Glomerular endothelial cell (primary cell): ENCODE results near the gene NAIF1. TPM values are rescaled to one million over a fixed set of nuclear protein-coding genes. Genes with fewer than 3 reads are reported as not detected.

ENCODE experiments used
- DNase-seq: peaks from one replicate; pipeline ENCODE4 v3.0.0-alpha.2; 2011; ENCODE audit warnings: low read depth, low spot score; ENCODE audit errors: extremely low read depth
- total RNA-seq: library from RNA; depleted of rRNA; stranded (reverse); fragments of >200 nt; gene quantifications from 2 replicates; pipeline ENCODE4 v1.2.3, GENCODE V29; 2015

NAIF1 gene
- total RNA-seq, 1 donor from 2014 or later, result 8.4 TPM

DNA sequence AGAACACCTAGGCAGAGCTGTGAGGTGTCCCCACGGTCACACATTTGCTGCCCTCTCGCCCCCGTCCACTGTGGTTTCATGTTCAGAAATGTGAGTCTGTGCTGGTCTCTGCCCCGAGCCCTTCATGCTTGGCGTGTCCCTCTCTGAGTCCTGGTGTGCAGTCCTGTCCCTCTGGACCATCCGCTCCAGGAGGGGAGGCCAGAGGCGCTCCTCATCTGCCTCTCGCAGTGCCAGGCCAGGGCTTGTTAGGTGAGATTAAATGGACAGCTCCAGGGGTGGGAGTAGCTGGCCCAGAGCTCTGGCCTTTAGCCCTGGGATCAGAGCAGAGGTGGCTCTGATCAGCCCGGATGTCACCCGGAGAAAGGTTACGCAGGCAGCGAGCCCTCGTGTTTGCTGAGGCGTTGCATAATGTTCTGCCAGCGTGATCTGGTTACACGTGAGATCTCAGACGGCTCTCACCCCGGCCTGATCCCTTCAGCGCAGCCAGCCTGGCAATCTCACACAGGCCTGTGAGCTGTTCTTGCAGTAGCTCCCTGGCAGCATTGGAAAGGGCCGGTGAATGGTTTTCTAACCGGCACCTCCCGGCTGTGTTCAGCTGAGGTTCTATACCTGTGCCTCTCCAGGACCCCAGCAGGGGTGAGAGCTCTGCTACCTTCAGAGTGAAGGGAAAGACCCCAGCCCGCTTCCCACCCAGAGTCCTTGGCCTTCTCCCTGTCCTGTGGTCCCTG lies 35.9 kb upstream of the NAIF1 start:
- DNase-seq, result no peak

GRCh38 chr9:128102196-128102595 lies 35.1 kb upstream of the NAIF1 start:
- DNase-seq, result no peak

- no peak for DNase-seq
These were observed 34.6 kb upstream of the NAIF1 start for GRCh38 chr9:128101690-128102089.

- DNase-seq, result no peak
These were observed 34.1 kb upstream of the NAIF1 start for GRCh38 chr9:128101231-128101661.

DNA sequence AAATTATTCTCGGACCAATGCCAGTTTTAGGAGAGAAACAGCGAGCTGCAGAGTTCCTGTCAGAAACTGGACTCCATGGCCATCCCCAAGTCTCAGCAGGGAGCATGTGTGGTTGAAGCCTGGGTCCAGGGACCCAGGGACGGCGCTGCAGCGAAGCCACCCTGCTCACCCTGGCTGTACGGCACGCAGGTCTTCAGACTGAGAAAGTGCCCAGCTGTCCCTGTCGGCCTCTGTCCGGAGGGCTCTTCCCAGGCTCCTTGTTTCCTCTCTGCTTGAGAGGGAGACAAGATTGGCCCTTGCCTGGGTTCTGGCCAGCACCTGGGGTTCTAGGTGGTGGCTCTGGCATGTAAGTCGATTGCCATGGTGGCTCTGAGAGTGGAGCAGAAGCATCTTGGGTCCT lies 33.5 kb upstream of the NAIF1 start:
- no peak for DNase-seq

- peak; percentile 48 for DNase-seq
These were observed 32.9 kb upstream of the NAIF1 start for GRCh38 chr9:128099932-128100491.

- DNase-seq, result no peak
These were observed 32.3 kb upstream of the NAIF1 start for GRCh38 chr9:128099231-128099931.

- peak; percentile 88 for DNase-seq
These were observed 31.4 kb upstream of the NAIF1 start for GRCh38 chr9:128098297-128099230.

- no peak for DNase-seq
These were observed 30.6 kb upstream of the NAIF1 start for GRCh38 chr9:128097543-128098296.

DNA sequence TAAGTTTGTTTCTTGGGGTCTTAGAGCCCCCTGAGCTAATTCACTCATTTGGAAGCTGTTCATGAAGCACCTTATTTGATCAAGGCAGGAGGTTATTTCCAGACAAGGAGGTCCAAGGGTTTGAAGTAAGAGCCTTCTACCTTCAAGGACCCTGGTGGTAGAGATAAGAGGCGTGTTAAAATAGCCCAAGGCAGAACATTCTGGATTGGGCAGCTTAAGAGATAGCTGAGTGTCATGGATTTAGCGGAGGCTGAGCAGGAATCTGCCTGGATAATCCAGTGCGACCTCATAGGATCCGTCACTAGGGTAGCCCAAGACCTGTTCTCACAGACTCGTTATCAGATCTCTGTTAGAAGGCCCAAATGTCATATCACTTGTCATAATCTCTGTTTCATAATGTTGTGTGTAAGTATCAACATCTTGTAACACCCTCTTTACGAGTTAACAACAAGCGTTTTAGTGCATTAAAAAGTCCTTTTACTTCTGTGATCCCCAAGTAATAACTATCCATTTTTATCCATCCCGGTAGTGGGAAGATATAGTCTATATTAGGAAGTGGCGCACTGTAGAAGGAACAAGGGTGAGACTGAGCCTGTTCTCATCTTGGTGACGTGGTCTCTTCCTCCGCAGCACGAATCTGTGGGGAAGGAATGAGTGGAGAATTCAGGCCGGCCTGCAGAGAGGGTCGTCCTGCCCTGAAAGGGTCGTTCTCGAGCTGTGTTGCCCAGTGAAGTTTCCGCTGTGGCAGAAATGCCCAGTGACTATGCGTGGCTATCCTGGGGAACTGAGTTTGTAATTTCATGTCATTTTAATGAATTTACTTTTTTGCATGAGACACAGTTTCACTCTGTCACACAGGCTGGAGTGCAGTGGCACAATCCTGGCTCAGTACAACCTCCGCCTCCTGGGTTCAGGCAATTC lies 29.8 kb upstream of the NAIF1 start:
- no peak for DNase-seq

DNA sequence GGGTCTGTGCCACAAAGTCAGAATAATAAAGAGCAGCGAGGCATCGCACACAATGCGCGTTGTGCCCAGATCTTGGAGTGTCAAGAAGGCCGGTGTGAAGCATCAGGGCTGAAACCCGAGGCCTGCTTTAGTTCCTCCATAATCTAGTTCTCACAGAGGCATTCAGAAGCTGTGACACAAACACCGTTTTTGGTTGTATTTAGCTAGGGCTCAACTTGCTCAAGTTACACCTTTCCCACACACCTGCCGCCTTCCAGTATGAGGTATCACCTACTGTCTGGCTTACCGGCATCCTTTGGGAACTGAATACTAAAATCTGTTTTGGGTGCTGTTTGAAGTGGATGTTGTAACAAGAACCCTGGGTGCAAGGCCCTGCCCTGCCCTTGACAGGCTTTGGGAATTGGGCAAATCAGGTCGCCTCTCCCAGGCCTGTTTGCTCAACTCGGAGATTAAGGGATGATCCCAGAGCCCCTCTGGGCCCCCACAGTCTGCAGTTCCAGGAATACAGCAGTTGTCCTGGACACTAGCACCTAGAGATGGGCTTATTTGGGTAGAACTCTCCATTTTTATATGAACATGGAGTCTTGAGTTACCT lies 27.9 kb upstream of the NAIF1 start:
- DNase-seq, result no peak

- peak; percentile 95 for DNase-seq
These were observed 27.2 kb upstream of the NAIF1 start for GRCh38 chr9:128094166-128094949.

DNA sequence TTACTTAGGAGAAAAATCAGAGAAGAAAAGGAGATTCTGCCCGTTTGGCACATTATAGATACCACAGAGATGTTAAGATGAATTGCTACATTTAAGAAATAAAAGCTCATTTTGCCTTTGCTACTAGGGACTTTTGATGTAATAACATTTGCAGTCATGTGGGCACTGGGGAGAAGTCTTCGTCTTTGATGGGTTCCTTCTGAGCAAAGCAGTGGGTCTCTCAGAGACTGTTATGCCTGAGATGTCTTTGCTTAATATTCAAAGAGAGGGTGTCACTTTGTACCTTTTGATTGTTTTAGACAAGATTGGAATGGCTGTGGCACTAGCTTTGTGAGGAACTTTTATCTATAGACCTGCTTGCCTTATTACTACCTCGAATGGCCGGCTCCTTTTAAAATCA lies 25.9 kb upstream of the NAIF1 start:
- DNase-seq, result no peak

- no peak for DNase-seq
These were observed 25.3 kb upstream of the NAIF1 start for GRCh38 chr9:128092199-128092977.

DNA sequence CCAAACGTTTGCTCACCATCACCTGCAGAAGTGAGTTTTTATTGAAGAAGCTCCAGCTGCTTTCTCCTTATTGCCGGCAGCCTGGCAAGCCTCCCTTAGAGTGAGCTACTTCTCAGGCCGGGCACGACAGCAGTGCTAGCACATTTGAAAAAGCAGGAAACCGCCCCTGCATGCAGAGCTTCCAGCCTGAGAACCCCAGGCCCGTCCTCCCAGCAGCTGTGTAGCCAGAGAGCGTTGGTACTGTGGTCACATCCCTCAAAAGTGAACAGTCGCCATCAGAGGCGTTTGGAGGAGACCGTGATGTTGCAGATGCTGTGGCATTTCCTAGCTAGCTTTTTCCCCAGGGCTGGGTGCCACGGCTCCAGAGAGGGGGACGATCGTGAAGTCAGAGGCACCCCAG lies 24.5 kb upstream of the NAIF1 start:
- DNase-seq, result no peak

GRCh38 chr9:128091144-128091543 lies 24.0 kb upstream of the NAIF1 start:
- DNase-seq, result no peak

GRCh38 chr9:128089299-128089698 lies 22.2 kb upstream of the NAIF1 start:
- no peak for DNase-seq
